ENCODE measurements around the gene HMCES. TPM values are rescaled to one million over a fixed set of nuclear protein-coding genes. Genes with fewer than 3 reads are reported as not detected.

The HMCES gene
- total RNA-seq, 1 donor from 2014 or later = 29.6 TPM

- TF ChIP-seq, protein P1, sequence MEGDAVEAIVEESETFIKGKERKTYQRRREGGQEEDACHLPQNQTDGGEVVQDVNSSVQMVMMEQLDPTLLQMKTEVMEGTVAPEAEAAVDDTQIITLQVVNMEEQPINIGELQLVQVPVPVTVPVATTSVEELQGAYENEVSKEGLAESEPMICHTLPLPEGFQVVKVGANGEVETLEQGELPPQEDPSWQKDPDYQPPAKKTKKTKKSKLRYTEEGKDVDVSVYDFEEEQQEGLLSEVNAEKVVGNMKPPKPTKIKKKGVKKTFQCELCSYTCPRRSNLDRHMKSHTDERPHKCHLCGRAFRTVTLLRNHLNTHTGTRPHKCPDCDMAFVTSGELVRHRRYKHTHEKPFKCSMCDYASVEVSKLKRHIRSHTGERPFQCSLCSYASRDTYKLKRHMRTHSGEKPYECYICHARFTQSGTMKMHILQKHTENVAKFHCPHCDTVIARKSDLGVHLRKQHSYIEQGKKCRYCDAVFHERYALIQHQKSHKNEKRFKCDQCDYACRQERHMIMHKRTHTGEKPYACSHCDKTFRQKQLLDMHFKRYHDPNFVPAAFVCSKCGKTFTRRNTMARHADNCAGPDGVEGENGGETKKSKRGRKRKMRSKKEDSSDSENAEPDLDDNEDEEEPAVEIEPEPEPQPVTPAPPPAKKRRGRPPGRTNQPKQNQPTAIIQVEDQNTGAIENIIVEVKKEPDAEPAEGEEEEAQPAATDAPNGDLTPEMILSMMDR (IDR thresholded peaks at IDR 0.05; ENCODE audit: unreplicated experiment) = no peak
- H3K4me1 Mint-ChIP-seq = peaks cover 17% of the 10 kb centered on the region
- H3K27ac Mint-ChIP-seq = no peak overlapping the region
- H3K9me3 Mint-ChIP-seq = no peaks in the 10 kb centered on the region
- H3K27me3 Mint-ChIP-seq (ENCODE audit: low read depth) = no peaks in the 10 kb centered on the region
- DNase-seq (ENCODE audit: low spot score in 2 of 2, unreplicated experiment in 2 of 2) = no peak
- H3K36me3 Mint-ChIP-seq = peaks cover 16% of the 10 kb centered on the region
- H3K4me3 Mint-ChIP-seq = no peak overlapping the region
These were observed 3.1 kb downstream of the HMCES start for GRCh38 chr3:129281726-129282125.

DNA sequence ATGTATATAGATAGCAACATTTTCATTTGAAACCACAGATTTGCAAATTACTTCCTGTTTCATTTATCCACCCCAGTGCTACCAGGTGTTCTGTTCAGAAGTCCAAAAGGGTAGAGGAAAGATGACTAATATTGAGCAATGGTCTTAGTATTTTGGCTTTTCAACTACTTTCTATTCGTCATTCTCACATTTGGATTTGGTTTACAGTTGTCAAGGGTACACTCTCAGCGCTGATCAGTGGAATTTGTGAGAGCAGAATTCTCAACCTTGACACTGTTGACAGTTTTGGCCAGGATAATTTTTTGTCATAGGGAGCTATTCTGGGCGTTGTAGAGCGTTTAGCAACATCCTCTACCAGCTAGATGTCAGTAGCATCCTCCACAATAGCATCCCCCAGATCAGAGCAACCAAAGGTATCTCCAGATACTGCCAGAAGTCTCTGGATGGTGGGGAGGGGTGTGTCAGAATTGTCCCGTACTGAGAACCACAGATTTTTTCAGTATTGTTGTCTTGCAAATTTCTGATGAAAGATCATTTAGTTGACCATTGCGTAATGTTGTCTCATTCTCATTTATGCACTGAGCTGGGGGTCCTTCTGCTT is 4.2 kb downstream of the HMCES start:
- H3K36me3 Mint-ChIP-seq = peaks cover 10% of the 10 kb centered on the region
- no peak overlapping the region for H3K27ac Mint-ChIP-seq
- TF ChIP-seq, protein P1 (IDR thresholded peaks at IDR 0.05; ENCODE audit: unreplicated experiment) = no peak

DNA sequence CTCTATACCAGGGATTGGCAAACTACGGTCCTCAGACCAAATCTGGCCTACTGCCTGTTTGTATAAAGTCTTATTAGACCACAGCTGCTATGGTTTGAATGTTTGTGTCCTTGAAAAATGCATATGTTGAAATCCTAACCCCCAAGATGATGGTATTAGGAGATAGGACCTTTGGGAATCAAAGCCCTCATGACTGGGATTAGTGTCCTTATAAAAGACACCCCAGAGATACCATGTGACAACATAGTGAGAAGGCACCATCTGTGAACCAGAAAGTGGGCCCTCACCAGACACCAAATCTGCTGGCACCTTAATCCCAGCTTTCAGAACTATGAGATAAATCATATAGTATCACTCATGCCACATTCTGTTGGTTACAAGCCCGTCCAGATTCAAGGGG is 7.4 kb downstream of the HMCES start:
- DNase-seq (ENCODE audit: low spot score in 2 of 2, unreplicated experiment in 2 of 2) = no peak
- H3K27ac Mint-ChIP-seq = no peak overlapping the region
- no peaks in the 10 kb centered on the region for H3K4me1 Mint-ChIP-seq
- no peaks in the 10 kb centered on the region for H3K27me3 Mint-ChIP-seq (ENCODE audit: low read depth)
- peaks cover 18% of the 10 kb centered on the region for H3K36me3 Mint-ChIP-seq
- TF ChIP-seq, protein P1 (IDR thresholded peaks at IDR 0.05; ENCODE audit: unreplicated experiment) = no peak
- no peak overlapping the region for H3K4me3 Mint-ChIP-seq
- H3K9me3 Mint-ChIP-seq = no peaks in the 10 kb centered on the region

More for the DNA sequence above, 4.2 kb downstream of the HMCES start:
- DNase-seq (ENCODE audit: low spot score in 2 of 2, unreplicated experiment in 2 of 2) = no peak
- Mint-ChIP-seq H3K4me3 (no peak overlapping the region), H3K27me3 (ENCODE audit: low read depth) (no peaks in the 10 kb centered on the region), H3K4me1 (peaks cover 17% of the 10 kb centered on the region), H3K9me3 (no peaks in the 10 kb centered on the region)

DNA sequence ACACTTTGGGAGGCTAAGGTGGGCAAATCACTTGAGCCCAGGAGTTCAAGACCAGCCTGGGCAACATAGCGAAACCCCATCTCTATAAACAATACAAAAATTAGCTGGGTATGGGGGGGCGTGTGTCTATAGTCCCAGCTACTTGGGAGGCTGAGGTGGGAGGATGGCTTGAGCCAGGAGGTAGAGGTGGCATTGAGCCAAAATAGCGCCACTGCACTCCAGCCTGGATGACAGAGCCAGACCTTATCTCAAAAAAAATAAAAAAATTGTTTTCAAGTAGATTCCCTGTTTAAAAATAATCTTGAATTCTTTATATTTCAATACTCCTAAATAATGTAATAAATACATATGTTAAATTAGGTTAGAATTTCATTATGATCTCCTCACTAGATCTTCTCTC is 9.8 kb downstream of the HMCES start:
- TF ChIP-seq, protein P1 (IDR thresholded peaks at IDR 0.05; ENCODE audit: unreplicated experiment) = no peak
- Mint-ChIP-seq H3K9me3 (no peaks in the 10 kb centered on the region), H3K4me1 (peaks cover 5% of the 10 kb centered on the region), H3K4me3 (no peak overlapping the region), H3K27me3 (ENCODE audit: low read depth) (no peaks in the 10 kb centered on the region), H3K36me3 (peaks cover 24% of the 10 kb centered on the region), H3K27ac (no peak overlapping the region)
- no peak for DNase-seq (ENCODE audit: low spot score in 2 of 2, unreplicated experiment in 2 of 2)

GRCh38 chr3:129289201-129289921 is 10.7 kb downstream of the HMCES start:
- no peak for DNase-seq (ENCODE audit: low spot score in 2 of 2, unreplicated experiment in 2 of 2)
- H3K4me1 Mint-ChIP-seq = peaks cover 5% of the 10 kb centered on the region
- H3K27ac Mint-ChIP-seq = no peak overlapping the region
- H3K4me3 Mint-ChIP-seq = no peak overlapping the region
- no peaks in the 10 kb centered on the region for H3K9me3 Mint-ChIP-seq
- TF ChIP-seq, protein P1 (IDR thresholded peaks at IDR 0.05; ENCODE audit: unreplicated experiment) = no peak
- H3K36me3 Mint-ChIP-seq = peaks cover 23% of the 10 kb centered on the region
- no peaks in the 10 kb centered on the region for H3K27me3 Mint-ChIP-seq (ENCODE audit: low read depth)
